ENCODE results near the gene STK11IP. TPM values are rescaled to one million over a fixed set of nuclear protein-coding genes. Genes with fewer than 3 reads are reported as not detected.

Gene STK11IP
- total and polyA plus RNA-seq, 9 of the 15 experiments (the other 6 are each of a cell fraction or from before 2014, with no cell fraction given): 0.52 to 21.7 (median 5.6) TPM

DNA sequence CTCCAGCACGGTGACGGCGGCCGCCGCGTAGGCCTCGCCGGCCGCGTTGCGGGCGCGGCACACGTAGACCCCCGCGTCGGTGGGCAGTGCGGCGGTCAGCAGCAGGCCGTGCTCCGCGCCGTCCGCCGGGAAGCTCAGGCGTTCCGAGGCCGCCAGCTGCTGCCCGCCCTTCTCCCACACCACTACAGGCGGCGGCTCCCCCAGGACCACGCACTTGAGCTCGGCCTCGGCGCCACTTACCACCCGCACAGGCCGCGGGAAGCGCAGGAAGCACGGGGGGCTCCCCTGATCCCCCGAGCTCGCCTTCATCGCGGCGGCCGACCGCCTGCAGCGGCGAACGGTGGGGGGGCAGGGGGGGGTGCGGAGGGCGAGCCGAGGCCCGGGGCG is 26.7 kb upstream of the STK11IP start:
- POLR2A ChIA-PET: interaction anchor here (1.0 to 2.5 kb wide), 4 partner anchors 9 to 26 kb away, joined by 3 to 12 read pairs (median 7); partner anchors contain the start of gene STK11IP
- no peaks in the 10 kb centered on the region for H3K27me3 ChIP-seq (ENCODE audit: control insufficient read depth in 2 of 2, insufficient read depth in 2 of 2, low read length in 2 of 2)
- no TSS peak for BruUV-seq (replicated peaks)
- in situ Hi-C loops (cut with MboI) (no loop called here), intact Hi-C loops (cut with micrococcal nuclease) (loop anchor here (1.0 to 2.0 kb wide), 2 partner anchors 24 to 26 kb away; partner anchors contain the start of gene TMEM198)
- CTCF ChIA-PET (ENCODE audit: low intra/inter-chr PET ratio): no interaction called here
- peak overlapping the region; percentile 79; the same call in 1 of the 2 replicates for H3K4me2 ChIP-seq (ENCODE audit: insufficient read depth, low read length)
- no peaks in the 10 kb centered on the region for H4K20me1 ChIP-seq (replicated peaks; ENCODE audit: control insufficient read depth, insufficient read depth, low read length)
- H3K4me3 ChIP-seq: peak overlapping the region; percentile 47
- FAIRE-seq: no peak
- peak overlapping the region; percentile 90 for H3K27ac ChIP-seq (ENCODE audit: extremely low read depth, low read depth, low read length)
- H3K4me1 ChIP-seq (replicated peaks in 1 of 2; ENCODE audit: control insufficient read depth in 2 of 2, insufficient read depth in 2 of 2, low read length in 2 of 2): peaks cover 19 to 57% of the 10 kb centered on the region in 2 experiments; a peak in 4 of 5 replicates
- DNase-seq (ENCODE audit: extremely low read depth in 1 of 4, low spot score in 3 of 4): no peak
- peak overlapping the region; percentile 81 to 94; a peak in 3 of 4 replicates for H3K9ac ChIP-seq (ENCODE audit: insufficient read depth in 1 of 2, low read depth in 2 of 2, low read length in 2 of 2)
- H2AFZ ChIP-seq (ENCODE audit: low read depth, low read length): peak overlapping the region; percentile 76
- WGBS (ENCODE audit: insufficient coverage, low coverage, missing lambda C conversion rate): 0% methylated on average over 6 of the region's 55 CpGs
- ATAC-seq: peak; percentile 44
- peaks cover 8% of the 10 kb centered on the region; the same call in 1 of the 3 replicates for H3K36me3 ChIP-seq (ENCODE audit: control insufficient read depth, insufficient read depth, low read length)
- H3K9me1 ChIP-seq (ENCODE audit: control insufficient read depth, insufficient read depth, low read length): no peaks in the 10 kb centered on the region
- no peaks in the 10 kb centered on the region for H3K9me3 ChIP-seq (replicated peaks; ENCODE audit: control insufficient read depth, insufficient read depth, low read depth, low read length)
- peaks cover 7% of the 10 kb centered on the region for H3K79me2 ChIP-seq (ENCODE audit: control insufficient read depth, insufficient read depth, low read length)
- TF ChIP-seq MTA3 (IDR thresholded peaks at IDR 0.05; ENCODE audit: borderline replicate concordance) (no peak), PRPF4 (IDR thresholded peaks at IDR 0.05; ENCODE audit: insufficient read depth, low read depth, low read length, poor library complexity, severe bottlenecking) (no peak), MEIS2 (IDR thresholded peaks at IDR 0.05; ENCODE audit: partially characterized antibody) (no peak), L3MBTL2 (IDR thresholded peaks at IDR 0.05) (0 out of 2 replicates have a peak, but pooled peaks have one; percentile 35), FOXM1 (IDR thresholded peaks at IDR 0.05; ENCODE audit: low read depth) (no peak), FOXM1 (CRISPR knock-in tag; IDR thresholded peaks at IDR 0.05; ENCODE audit: low read depth) (no peak), KAT2B (IDR thresholded peaks at IDR 0.05; ENCODE audit: low read depth, low read length) (no peak), ZBTB1 (CRISPR knock-in tag; IDR thresholded peaks at IDR 0.05; ENCODE audit: borderline replicate concordance, low read depth) (0 out of 2 replicates have a peak, but pooled peaks have one; percentile 9), ZNF146 (CRISPR knock-in tag; IDR thresholded peaks at IDR 0.05; ENCODE audit: unreplicated experiment) (no peak), FOSL1 (tag; conservative IDR thresholded peaks at IDR 0.05) (no peak), PYGO2 (tag; IDR thresholded peaks at IDR 0.05) (no peak), SIN3A (IDR thresholded peaks at IDR 0.05; ENCODE audit: borderline replicate concordance in 2 of 2, control insufficient read depth in 1 of 2, low read depth in 2 of 2, low read length in 2 of 2) (no peak), GATAD2B (IDR thresholded peaks at IDR 0.05; ENCODE audit: borderline replicate concordance) (no peak), MAZ (CRISPR knock-in tag; conservative IDR thresholded peaks at IDR 0.05 in 1 of 2, IDR thresholded peaks at IDR 0.05 in 1 of 2) (peak in 1 of 2 experiments; percentile 35; a peak in 1 of 4 replicates), TBL1XR1 (IDR thresholded peaks at IDR 0.05; ENCODE audit: low read length in 2 of 2) (no peak), ZNF143 (CRISPR knock-in tag; IDR thresholded peaks at IDR 0.05) (no peak), EP400 (IDR thresholded peaks at IDR 0.05) (no peak), TAF7 (tag; IDR thresholded peaks at IDR 0.05) (no peak), SNIP1 (IDR thresholded peaks at IDR 0.05; ENCODE audit: low read depth) (no peak), PURB (CRISPR knock-in tag; IDR thresholded peaks at IDR 0.05; ENCODE audit: low read depth) (no peak)
- TF ChIP-seq, protein P1, sequence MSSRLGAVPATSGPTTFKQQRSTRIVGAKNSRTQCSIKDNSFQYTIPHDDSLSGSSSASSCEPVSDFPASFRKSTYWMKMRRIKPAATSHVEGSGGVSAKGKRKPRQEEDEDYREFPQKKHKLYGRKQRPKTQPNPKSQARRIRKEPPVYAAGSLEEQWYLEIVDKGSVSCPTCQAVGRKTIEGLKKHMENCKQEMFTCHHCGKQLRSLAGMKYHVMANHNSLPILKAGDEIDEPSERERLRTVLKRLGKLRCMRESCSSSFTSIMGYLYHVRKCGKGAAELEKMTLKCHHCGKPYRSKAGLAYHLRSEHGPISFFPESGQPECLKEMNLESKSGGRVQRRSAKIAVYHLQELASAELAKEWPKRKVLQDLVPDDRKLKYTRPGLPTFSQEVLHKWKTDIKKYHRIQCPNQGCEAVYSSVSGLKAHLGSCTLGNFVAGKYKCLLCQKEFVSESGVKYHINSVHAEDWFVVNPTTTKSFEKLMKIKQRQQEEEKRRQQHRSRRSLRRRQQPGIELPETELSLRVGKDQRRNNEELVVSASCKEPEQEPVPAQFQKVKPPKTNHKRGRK (tag; IDR thresholded peaks at IDR 0.05): no peak

Measured in K562 (cell line).